Mesenchymal stem cell (in vitro differentiated cells and primary cell): Measurements from ENCODE around the gene IDI2.
"Not testable (repeated sequence)": the region's sequence is repeated elsewhere in the genome, so short reads cannot be mapped to it uniquely, and the experiment has no call there.

Experiments
- DNase-seq: peaks from one replicate; pipeline ENCODE4 v3.0.0-alpha.2; 2013
- H2AFZ ChIP-seq: one replicate; pipeline ENCODE4 v1.6.1; 2013; ENCODE audit warnings: low read depth, mild to moderate bottlenecking, control low read depth, inconsistent platforms, low read length, moderate library complexity
- H2AK5ac ChIP-seq: 2 replicates; pipeline ENCODE4 v1.6.1; 2013; ENCODE audit warnings: low read length, moderate library complexity, mild to moderate bottlenecking, inconsistent platforms; ENCODE audit not compliant: severe bottlenecking
- H2BK120ac ChIP-seq: one replicate; pipeline ENCODE4 v1.6.1; 2013; ENCODE audit warnings: low read depth, mild to moderate bottlenecking, inconsistent platforms, low read length, moderate library complexity
- H2BK12ac ChIP-seq, 2 experiments: one replicate each; pipeline ENCODE4 v1.6.1; 2013; ENCODE audit warnings: inconsistent platforms in 2 of 2, low read length in 2 of 2, mild to moderate bottlenecking in 2 of 2, moderate library complexity in 2 of 2, control low read depth in 1 of 2
- H2BK15ac ChIP-seq: one replicate; pipeline ENCODE4 v1.6.1; 2013; ENCODE audit warnings: mild to moderate bottlenecking, low read depth, inconsistent platforms; ENCODE audit not compliant: poor library complexity, severe bottlenecking
- H2BK5ac ChIP-seq: 2 replicates; pipeline ENCODE4 v1.6.1; 2013; ENCODE audit warnings: low read depth, mild to moderate bottlenecking, low read length, control low read depth, inconsistent platforms; ENCODE audit not compliant: poor library complexity, severe bottlenecking
- H3K14ac ChIP-seq, 2 experiments: one replicate each; pipeline ENCODE4 v1.6.1; 2013; ENCODE audit warnings: inconsistent platforms in 2 of 2, low read length in 2 of 2, control low read depth in 1 of 2, mild to moderate bottlenecking in 1 of 2, moderate library complexity in 1 of 2
- H3K18ac ChIP-seq, 2 experiments: one replicate each; pipeline ENCODE4 v1.6.1; 2013; ENCODE audit warnings: inconsistent platforms in 2 of 2, low read length in 2 of 2, control low read depth in 1 of 2, low read depth in 1 of 2, mild to moderate bottlenecking in 1 of 2
- H3K23ac ChIP-seq, 2 experiments: one replicate each; pipeline ENCODE4 v1.6.1; 2013; ENCODE audit warnings: inconsistent platforms in 2 of 2, low read length in 2 of 2, mild to moderate bottlenecking in 2 of 2, moderate library complexity in 2 of 2, control low read depth in 1 of 2
- H3K27ac ChIP-seq: 2 replicates; pipeline ENCODE4 v1.5.1; 2013; ENCODE audit warnings: mild to moderate bottlenecking, moderate library complexity, low read length, control low read depth, inconsistent platforms; ENCODE audit not compliant: poor library complexity, severe bottlenecking
- H3K27me3 ChIP-seq, 2 experiments: 2 replicates each; pipeline versions ENCODE4 v1.6.1 to v1.7.0; 2013; ENCODE audit warnings: low read length in 2 of 2, mild to moderate bottlenecking in 2 of 2, moderate library complexity in 2 of 2, control low read depth in 1 of 2, inconsistent platforms in 1 of 2; ENCODE audit not compliant: control insufficient read depth in 1 of 2, insufficient read depth in 1 of 2
- H3K36me3 ChIP-seq, 2 experiments: 2 replicates each; pipeline versions ENCODE4 v1.6.1 to v1.7.0; 2013; ENCODE audit warnings: low read length in 2 of 2, control low read depth in 1 of 2, inconsistent platforms in 1 of 2, low read depth in 1 of 2, mild to moderate bottlenecking in 1 of 2; ENCODE audit not compliant: insufficient read depth in 2 of 2, control insufficient read depth in 1 of 2
- H3K4ac ChIP-seq, 2 experiments: one replicate each; pipeline ENCODE4 v1.6.1; 2013; ENCODE audit warnings: inconsistent platforms in 2 of 2, low read length in 2 of 2, mild to moderate bottlenecking in 2 of 2, moderate library complexity in 2 of 2, control low read depth in 1 of 2, low read depth in 1 of 2
- H3K4me1 ChIP-seq: 2 replicates; pipeline ENCODE4 v1.6.1; 2013; ENCODE audit warnings: low read depth, low read length, control low read depth; ENCODE audit not compliant: control insufficient read depth, insufficient read depth
- H3K4me2 ChIP-seq: 2 replicates; pipeline ENCODE4 v1.6.1; 2013; ENCODE audit warnings: low read length, mild to moderate bottlenecking, inconsistent platforms; ENCODE audit not compliant: poor library complexity, severe bottlenecking
- H3K4me3 ChIP-seq, 2 experiments: 2 replicates each; pipeline versions ENCODE4 v1.5.1 to v1.7.0; 2013; ENCODE audit warnings: low read length in 2 of 2, mild to moderate bottlenecking in 2 of 2, control low read depth in 1 of 2, low read depth in 1 of 2; ENCODE audit not compliant: insufficient read depth in 1 of 2
- H3K79me1 ChIP-seq: replicated peaks from 2 replicates; pipeline ENCODE4 v1.6.1; 2013; ENCODE audit warnings: mild to moderate bottlenecking, control low read depth, low read length, inconsistent platforms; ENCODE audit not compliant: poor library complexity, severe bottlenecking
- H3K9ac ChIP-seq: 2 replicates; pipeline ENCODE4 v1.7.0; 2013; ENCODE audit warnings: mild to moderate bottlenecking, low read length, moderate library complexity
- H3K9me3 ChIP-seq: 2 replicates; pipeline ENCODE4 v1.7.0; 2013; ENCODE audit warnings: mild to moderate bottlenecking, low read length; ENCODE audit not compliant: control insufficient read depth
- H4K8ac ChIP-seq: one replicate; pipeline ENCODE4 v1.6.1; 2013; ENCODE audit warnings: inconsistent platforms, mild to moderate bottlenecking, low read length, moderate library complexity
- H4K91ac ChIP-seq: one replicate; pipeline ENCODE4 v1.6.1; 2013; ENCODE audit warnings: mild to moderate bottlenecking, low read length, inconsistent platforms
- WGBS: methylation state at CpG from one replicate; pipeline ENCODE4 v1.1.7; 2013; ENCODE audit warnings: mixed read lengths; 5-methylcytosine and 5-hydroxymethylcytosine counted together

The IDI2 gene

GRCh38 chr10:1041514-1041913, 15.9 kb upstream of the IDI2 start:
- H3K14ac ChIP-seq: no peak overlapping the region

GRCh38 chr10:1040133-1040532, 14.5 kb upstream of the IDI2 start:
- H3K4me1 ChIP-seq: peaks cover 12% of the 10 kb centered on the region
- no peak overlapping the region for H3K4me2 ChIP-seq
- H3K36me3 ChIP-seq: peaks cover 29 to 81% of the 10 kb centered on the region in 2 experiments
- H3K79me1 ChIP-seq: peaks cover 7% of the 10 kb centered on the region
- no peak overlapping the region for H2BK5ac ChIP-seq
- no peaks in the 10 kb centered on the region for H3K27me3 ChIP-seq
- H4K8ac ChIP-seq: no peak overlapping the region
- no peak overlapping the region for H3K23ac ChIP-seq
- H3K4me3 ChIP-seq: no peak overlapping the region
- no peak overlapping the region for H4K91ac ChIP-seq
- no peak overlapping the region for H3K18ac ChIP-seq
- no peak overlapping the region for H3K14ac ChIP-seq
- no peak overlapping the region for H2BK15ac ChIP-seq
- WGBS: 92% methylated on average over 3 of the region's 3 CpGs
- no peak overlapping the region for H3K9ac ChIP-seq
- no peak overlapping the region for H2AFZ ChIP-seq
- no peak overlapping the region for H3K4ac ChIP-seq
- DNase-seq: peak; percentile 29
- H2BK120ac ChIP-seq: no peak overlapping the region
- no peaks in the 10 kb centered on the region for H3K9me3 ChIP-seq
- H2BK12ac ChIP-seq: no peak overlapping the region
- no peak overlapping the region for H3K27ac ChIP-seq
- no peak overlapping the region for H2AK5ac ChIP-seq

More at GRCh38 chr10:1041514-1041913, 15.9 kb upstream of the IDI2 start:
- H3K9ac ChIP-seq: no peak overlapping the region
- no peak overlapping the region for H3K27ac ChIP-seq
- H2AK5ac ChIP-seq: no peak overlapping the region
- no peaks in the 10 kb centered on the region for H3K9me3 ChIP-seq
- H3K79me1 ChIP-seq: peaks cover 7% of the 10 kb centered on the region
- H3K36me3 ChIP-seq: peaks cover 26 to 90% of the 10 kb centered on the region in 2 experiments
- 100% methylated on average over 3 of the region's 9 CpGs for WGBS
- peak; percentile 15 for DNase-seq
- H2BK12ac ChIP-seq: no peak overlapping the region
- no peak overlapping the region for H4K91ac ChIP-seq
- peaks cover 7% of the 10 kb centered on the region for H3K4me1 ChIP-seq
- no peak overlapping the region for H2AFZ ChIP-seq
- no peak overlapping the region for H4K8ac ChIP-seq
- H2BK15ac ChIP-seq: no peak overlapping the region
- H3K18ac ChIP-seq: no peak overlapping the region
- H3K4me3 ChIP-seq: no peak overlapping the region
- no peak overlapping the region for H2BK120ac ChIP-seq
- no peak overlapping the region for H2BK5ac ChIP-seq
- no peaks in the 10 kb centered on the region for H3K27me3 ChIP-seq
- H3K4me2 ChIP-seq: no peak overlapping the region
- no peak overlapping the region for H3K4ac ChIP-seq
- H3K23ac ChIP-seq: no peak overlapping the region

GRCh38 chr10:1038769-1039168, 13.1 kb upstream of the IDI2 start:
- not testable (repeated sequence) for H2BK5ac ChIP-seq, H3K4ac ChIP-seq, H3K9ac ChIP-seq, H2BK15ac ChIP-seq, H3K9me3 ChIP-seq, H3K27ac ChIP-seq, H3K23ac ChIP-seq, H2BK12ac ChIP-seq, H4K91ac ChIP-seq, H2BK120ac ChIP-seq, H3K4me2 ChIP-seq, H3K4me3 ChIP-seq, H2AFZ ChIP-seq, H3K79me1 ChIP-seq, DNase-seq, H3K18ac ChIP-seq, H2AK5ac ChIP-seq, H4K8ac ChIP-seq, H3K27me3 ChIP-seq, H3K14ac ChIP-seq
- 94% methylated on average over 10 of the region's 20 CpGs for WGBS
- peaks cover 10% of the 10 kb centered on the region for H3K4me1 ChIP-seq
- H3K36me3 ChIP-seq: peaks cover 29 to 70% of the 10 kb centered on the region in 2 experiments

- no peak overlapping the region for H3K4me2 ChIP-seq
- H2BK120ac ChIP-seq: no peak overlapping the region
- no peaks in the 10 kb centered on the region for H3K27me3 ChIP-seq
- no peak overlapping the region for H2BK15ac ChIP-seq
- WGBS: 91% methylated on average over 11 of the region's 11 CpGs
- no peak overlapping the region for H3K27ac ChIP-seq
- no peak overlapping the region for H4K91ac ChIP-seq
- no peak overlapping the region for H3K14ac ChIP-seq
- no peak overlapping the region for H2BK5ac ChIP-seq
- H2AFZ ChIP-seq: no peak overlapping the region
- H4K8ac ChIP-seq: no peak overlapping the region
- no peak overlapping the region for H2AK5ac ChIP-seq
- no peak overlapping the region for H3K23ac ChIP-seq
- H3K4ac ChIP-seq: no peak overlapping the region
- H3K4me3 ChIP-seq: no peak overlapping the region
- no peak overlapping the region for H2BK12ac ChIP-seq
- H3K18ac ChIP-seq: no peak overlapping the region
- peak; percentile 43 for DNase-seq
- H3K4me1 ChIP-seq: peaks cover 10% of the 10 kb centered on the region
- H3K36me3 ChIP-seq: peaks cover 23 to 53% of the 10 kb centered on the region in 2 experiments
- H3K79me1 ChIP-seq: peaks cover 2% of the 10 kb centered on the region
- H3K9ac ChIP-seq: no peak overlapping the region
- H3K9me3 ChIP-seq: no peaks in the 10 kb centered on the region
These were observed 11.4 kb upstream of the IDI2 start for GRCh38 chr10:1037098-1037497.
